GM20431 (cell line): ENCODE results near the gene DKK1.
"Not testable (repeated sequence)": the region's sequence is repeated elsewhere in the genome, so short reads cannot be mapped to it uniquely, and the experiment has no call there.

Source experiments
- in situ Hi-C: fragments of 300-500 bp; cut with MseI, MboI; formaldehyde crosslinking; loops from one replicate; pipeline ENCODE4 v1.15.0; 2020; ENCODE audit warnings: low sequenced_read_pairs; ENCODE audit not compliant: unreplicated experiment

Gene DKK1

GRCh38 chr10:52357971-52358370, 43.9 kb downstream of the DKK1 start:
- in situ Hi-C loops = no loop called here

- in situ Hi-C loops = no loop called here
Observed at GRCh38 chr10:52359441-52359840, 45.4 kb downstream of the DKK1 start.

GRCh38 chr10:52365547-52366432, 51.7 kb downstream of the DKK1 start:
- in situ Hi-C loops = not testable (repeated sequence)
